ENCODE data around the gene RCOR2. TPM values are rescaled to one million over a fixed set of nuclear protein-coding genes. Genes with fewer than 3 reads are reported as not detected.

Gene RCOR2
- total and polyA plus RNA-seq, 2 of the 13 experiments (the other 11 are each of a cell fraction or from before 2014, with no cell fraction given): 8.3 to 8.5 TPM

GRCh38 chr11:63871962-63872799 is 44.8 kb downstream of the RCOR2 start (continued):
- TF ChIP-seq UBTF (CRISPR knock-in tag; IDR thresholded peaks at IDR 0.05) (peak; percentile 68), ZHX1 (CRISPR knock-in tag; IDR thresholded peaks at IDR 0.05; ENCODE audit: low read depth) (no peak), ZNF7 (CRISPR knock-in tag; IDR thresholded peaks at IDR 0.05) (no peak), ZNF878 (CRISPR knock-in tag; IDR thresholded peaks at IDR 0.05) (0 out of 2 replicates have a peak, but pooled peaks have one; percentile 44), MXD4 (CRISPR knock-in tag; IDR thresholded peaks at IDR 0.05) (peak; percentile 72), THAP11 (CRISPR knock-in tag; IDR thresholded peaks at IDR 0.05) (peak; percentile 66), ZSCAN25 (CRISPR knock-in tag; IDR thresholded peaks at IDR 0.05) (peak; percentile 47; the same call in 1 of the 2 replicates), FOXP4 (CRISPR knock-in tag; IDR thresholded peaks at IDR 0.05) (peak; percentile 49; the same call in 1 of the 2 replicates), IRF1 (CRISPR knock-in tag; IDR thresholded peaks at IDR 0.05; ENCODE audit: low read depth) (no peak), NCOR1 (IDR thresholded peaks at IDR 0.05; ENCODE audit: borderline replicate concordance, low read length) (peak; percentile 60; the same call in 1 of the 2 replicates), ISX (CRISPR knock-in tag; conservative IDR thresholded peaks at IDR 0.05) (no peak), ZNF704 (CRISPR knock-in tag; IDR thresholded peaks at IDR 0.05; ENCODE audit: borderline replicate concordance) (no peak), ATF2 (CRISPR knock-in tag; IDR thresholded peaks at IDR 0.05) (no peak; the same call in 1 of the 2 replicates), ZNF256 (CRISPR knock-in tag; conservative IDR thresholded peaks at IDR 0.05) (no peak), RFX1 (IDR thresholded peaks at IDR 0.05) (no peak), DMAP1 (CRISPR knock-in tag; IDR thresholded peaks at IDR 0.05) (no peak), ARNT2 (CRISPR knock-in tag; IDR thresholded peaks at IDR 0.05; ENCODE audit: low read depth) (no peak), ZFAT (CRISPR knock-in tag; conservative IDR thresholded peaks at IDR 0.05) (no peak), ZNF562 (CRISPR knock-in tag; IDR thresholded peaks at IDR 0.05; ENCODE audit: borderline replicate concordance) (no peak)

Measured in HepG2 (cell line).